H1 (cell line): Measurements from ENCODE around the gene CEP97. TPM values are rescaled to one million over a fixed set of nuclear protein-coding genes. Genes with fewer than 3 reads are reported as not detected.
A peak's percentile ranks its signal among the peaks of the same experiment; 100 is the strongest.
"Not testable (repeated sequence)": the region's sequence is repeated elsewhere in the genome, so short reads cannot be mapped to it uniquely, and the experiment has no call there.

Experiments
- CTCF ChIA-PET: fragments of 300-600 bp; sonication (Branson Sonifier 250); formaldehyde crosslinking; loops from one replicate; lab custom pipeline; 2021; ENCODE audit not compliant: partially characterized antibody; lab: Charles Lee
- POLR2A ChIA-PET: fragments of 300-600 bp; sonication (Branson Sonifier 250); formaldehyde crosslinking; loops from one replicate; lab custom pipeline; 2021; ENCODE audit warnings: inconsistent platforms; ENCODE audit not compliant: partially characterized antibody; lab: Charles Lee
- DNase-seq, 2 experiments: peaks; one replicate each; pipeline versions ENCODE4 v3.0.0 to v3.0.0-alpha.2; 2010 to 2022; ENCODE audit warnings: low spot score in 2 of 2, low read depth in 1 of 2, mixed read lengths in 1 of 2
- FAIRE-seq: peaks from 2 replicates; lab custom pipeline; 2011; peaks lifted over from hg19 to GRCh38; lab: Jason Lieb, UNC
- H2AFZ ChIP-seq: 2 replicates; pipeline ENCODE4 v1.8.1; 2012; ENCODE audit warnings: low read length, inconsistent platforms
- H2AK5ac ChIP-seq: 2 replicates; pipeline ENCODE4 v1.6.1; 2013; ENCODE audit warnings: low read depth, low read length
- H2BK120ac ChIP-seq: replicated peaks from 2 replicates; pipeline ENCODE3; 2013; ENCODE audit warnings: low read depth, low read length, inconsistent platforms
- H2BK12ac ChIP-seq: 2 replicates; pipeline ENCODE4 v1.6.1; 2013; ENCODE audit warnings: low read depth, low read length
- H2BK15ac ChIP-seq: 2 replicates; pipeline ENCODE4 v1.6.1; 2013; ENCODE audit warnings: low read length
- H2BK20ac ChIP-seq: 2 replicates; pipeline ENCODE4 v1.6.1; 2013; ENCODE audit warnings: low read length
- H2BK5ac ChIP-seq: 2 replicates; pipeline ENCODE4 v1.6.1; 2013; ENCODE audit warnings: low read depth, low read length
- H3K14ac ChIP-seq: 2 replicates; pipeline ENCODE4 v1.6.1; 2013; ENCODE audit warnings: inconsistent platforms; ENCODE audit not compliant: insufficient read length
- H3K18ac ChIP-seq: 2 replicates; pipeline ENCODE4 v1.6.1; 2013; ENCODE audit warnings: low read length; ENCODE audit errors: extremely low read depth
- H3K23ac ChIP-seq: 2 replicates; pipeline ENCODE4 v1.6.1; 2013; ENCODE audit warnings: inconsistent platforms; ENCODE audit not compliant: insufficient read length
- H3K23me2 ChIP-seq: 2 replicates; pipeline ENCODE4 v1.6.1; 2013; ENCODE audit warnings: low read depth, low read length
- H3K27ac ChIP-seq: 2 replicates; pipeline ENCODE4 v1.6.1; 2011; ENCODE audit warnings: low read depth, low read length, inconsistent platforms
- H3K27me3 ChIP-seq, 4 experiments: replicated peaks in 1 of 4; 1 replicate in 1 of 4; 2 replicates in 3 of 4; pipeline versions ENCODE4 v1.6.1 to v1.8.1; 2011 to 2013; ENCODE audit warnings: low read length in 3 of 4, mild to moderate bottlenecking in 3 of 4, inconsistent platforms in 2 of 4, mixed read lengths in 2 of 4, moderate library complexity in 1 of 4; ENCODE audit not compliant: control insufficient read depth in 3 of 4, insufficient read depth in 3 of 4; ENCODE audit errors: extremely low read depth in 1 of 4
- H3K36me3 ChIP-seq, 4 experiments: 2 replicates each; pipeline versions ENCODE4 v1.6.1 to v1.8.1; 2011 to 2013; ENCODE audit warnings: mild to moderate bottlenecking in 4 of 4, low read length in 3 of 4, moderate library complexity in 2 of 4, control low read depth in 1 of 4, inconsistent platforms in 1 of 4; ENCODE audit not compliant: insufficient read depth in 4 of 4, control insufficient read depth in 2 of 4
- H3K4ac ChIP-seq: replicated peaks from 2 replicates; pipeline ENCODE3; 2013; ENCODE audit warnings: low read length, low read depth, mixed read lengths, inconsistent platforms; ENCODE audit not compliant: insufficient read length
- H3K4me1 ChIP-seq, 4 experiments: replicated peaks in 1 of 4; 1 replicate in 1 of 4; 2 replicates in 3 of 4; pipeline versions ENCODE4 v1.6.1 to v1.8.1; 2011 to 2013; ENCODE audit warnings: low read length in 3 of 4, inconsistent platforms in 2 of 4, mixed read lengths in 1 of 4; ENCODE audit not compliant: insufficient read depth in 4 of 4, control insufficient read depth in 3 of 4
- H3K4me2 ChIP-seq, 2 experiments: 2 replicates each; pipeline versions ENCODE4 v1.6.1 to v1.8.1; 2011 to 2013; ENCODE audit warnings: low read depth in 2 of 2, low read length in 2 of 2, control low read depth in 1 of 2, inconsistent platforms in 1 of 2, mild to moderate bottlenecking in 1 of 2; ENCODE audit not compliant: insufficient read depth in 1 of 2
- H3K4me3 ChIP-seq, 4 experiments: fragments of 200-600, 300-600 bp in 1 of 4; sonication (generic), shearing (Covaris generic), sonication (Bioruptor Twin) in 1 of 4; 2 replicates each; pipeline versions ENCODE4 v1.5.1 to v1.8.1; 2011 to 2016; ENCODE audit warnings: low read length in 4 of 4, low read depth in 3 of 4, control low read depth in 2 of 4, inconsistent platforms in 2 of 4, mild to moderate bottlenecking in 2 of 4, mixed read lengths in 1 of 4, moderate library complexity in 1 of 4; ENCODE audit not compliant: insufficient read depth in 2 of 4; ENCODE audit errors: extremely low read depth in 1 of 4
- H3K56ac ChIP-seq: replicated peaks from 2 replicates; pipeline ENCODE3; 2013; ENCODE audit warnings: low read depth, mild to moderate bottlenecking, mixed read lengths, low read length, inconsistent platforms; ENCODE audit not compliant: insufficient read length
- H3K79me1 ChIP-seq: 2 replicates; pipeline ENCODE4 v1.6.1; 2013; ENCODE audit warnings: low read depth, low read length, control low read depth
- H3K79me2 ChIP-seq, 2 experiments: 2 replicates each; pipeline versions ENCODE4 v1.6.1 to v1.8.1; 2012 to 2013; ENCODE audit warnings: low read length in 2 of 2, mild to moderate bottlenecking in 2 of 2, inconsistent platforms in 1 of 2; ENCODE audit not compliant: insufficient read depth in 2 of 2, control insufficient read depth in 1 of 2
- H3K9ac ChIP-seq, 4 experiments: replicated peaks in 1 of 4; 1 replicate in 1 of 4; 2 replicates in 3 of 4; pipeline versions ENCODE4 v1.6.1 to v1.8.1; 2011 to 2013; ENCODE audit warnings: low read depth in 3 of 4, low read length in 3 of 4, control low read depth in 2 of 4, mild to moderate bottlenecking in 2 of 4, moderate library complexity in 2 of 4, inconsistent platforms in 1 of 4; ENCODE audit errors: extremely low read depth in 1 of 4
- H3K9me3 ChIP-seq, 2 experiments: 2 replicates each; pipeline versions ENCODE4 v1.6.1 to v1.8.1; 2012 to 2013; ENCODE audit warnings: mild to moderate bottlenecking in 2 of 2, moderate library complexity in 2 of 2, control low read depth in 1 of 2, inconsistent platforms in 1 of 2, low read depth in 1 of 2, low read length in 1 of 2, mixed read lengths in 1 of 2; ENCODE audit not compliant: insufficient read depth in 2 of 2
- H4K20me1 ChIP-seq, 2 experiments: replicated peaks in 1 of 2; 2 replicates each; pipeline versions ENCODE3 to v1.8.1; 2011 to 2013; ENCODE audit warnings: inconsistent platforms in 2 of 2, low read length in 2 of 2, mild to moderate bottlenecking in 1 of 2; ENCODE audit not compliant: insufficient read depth in 2 of 2, control insufficient read depth in 1 of 2
- H4K5ac ChIP-seq: 2 replicates; pipeline ENCODE4 v1.6.1; 2013; ENCODE audit warnings: low read length, low read depth, mixed read lengths, inconsistent platforms; ENCODE audit not compliant: insufficient read length
- H4K8ac ChIP-seq: 2 replicates; pipeline ENCODE4 v1.8.0; 2013; ENCODE audit warnings: mild to moderate bottlenecking, moderate library complexity, low read length, inconsistent platforms; ENCODE audit not compliant: insufficient read depth; ENCODE audit errors: extremely low read depth
- H4K91ac ChIP-seq: replicated peaks from 2 replicates; pipeline ENCODE3; 2013; ENCODE audit warnings: low read length, mixed read lengths, inconsistent platforms; ENCODE audit not compliant: insufficient read length
- WGBS, 2 experiments: shearing (Covaris generic) in 1 of 2; methylation state at CpG; one replicate each; pipeline versions ENCODE4 v1.1.6 to v1.1.7; 2013 to 2015; ENCODE audit warnings: low lambda C conversion rate in 2 of 2, mixed read lengths in 2 of 2, inconsistent platforms in 1 of 2, low coverage in 1 of 2, missing lambda C conversion rate in 1 of 2; ENCODE audit not compliant: insufficient replicate concordance in 2 of 2, insufficient coverage in 1 of 2, insufficient read length in 1 of 2; ENCODE audit errors: extremely low coverage in 1 of 2, missing lambda C conversion rate in 1 of 2; 5-methylcytosine and 5-hydroxymethylcytosine counted together
- polyA plus RNA-seq, 7 experiments: library from polyadenylated mRNA; depleted of rRNA in 3 of 7; stranded (reverse) in 5 of 7; unstranded in 2 of 7; fragments of >200 nt in 5 of 7; fragments of 200-250 nt in 2 of 7; gene quantifications; 1 replicate in 5 of 7; 2 replicates in 1 of 7; 4 replicates in 1 of 7; pipeline versions ENCODE4 v1.2.1 to v1.2.3, GENCODE V29; 2011 to 2013; ENCODE audit warnings: missing spikeins in 2 of 7, mixed read lengths in 2 of 7
- total RNA-seq: library from RNA; stranded (reverse); fragmentation: NEBNext Ultra II Directional; extraction: Animal tissue kit (Norgen Biotek cat#: 25700); gene quantifications from 2 replicates; pipeline ENCODE4 v1.2.1, GENCODE V29; 2021

Gene CEP97
- total and polyA plus RNA-seq, 2 of the 8 experiments (the other 6 are each of a cell fraction or from before 2014, with no cell fraction given), result 1.6 to 13.2 TPM

DNA sequence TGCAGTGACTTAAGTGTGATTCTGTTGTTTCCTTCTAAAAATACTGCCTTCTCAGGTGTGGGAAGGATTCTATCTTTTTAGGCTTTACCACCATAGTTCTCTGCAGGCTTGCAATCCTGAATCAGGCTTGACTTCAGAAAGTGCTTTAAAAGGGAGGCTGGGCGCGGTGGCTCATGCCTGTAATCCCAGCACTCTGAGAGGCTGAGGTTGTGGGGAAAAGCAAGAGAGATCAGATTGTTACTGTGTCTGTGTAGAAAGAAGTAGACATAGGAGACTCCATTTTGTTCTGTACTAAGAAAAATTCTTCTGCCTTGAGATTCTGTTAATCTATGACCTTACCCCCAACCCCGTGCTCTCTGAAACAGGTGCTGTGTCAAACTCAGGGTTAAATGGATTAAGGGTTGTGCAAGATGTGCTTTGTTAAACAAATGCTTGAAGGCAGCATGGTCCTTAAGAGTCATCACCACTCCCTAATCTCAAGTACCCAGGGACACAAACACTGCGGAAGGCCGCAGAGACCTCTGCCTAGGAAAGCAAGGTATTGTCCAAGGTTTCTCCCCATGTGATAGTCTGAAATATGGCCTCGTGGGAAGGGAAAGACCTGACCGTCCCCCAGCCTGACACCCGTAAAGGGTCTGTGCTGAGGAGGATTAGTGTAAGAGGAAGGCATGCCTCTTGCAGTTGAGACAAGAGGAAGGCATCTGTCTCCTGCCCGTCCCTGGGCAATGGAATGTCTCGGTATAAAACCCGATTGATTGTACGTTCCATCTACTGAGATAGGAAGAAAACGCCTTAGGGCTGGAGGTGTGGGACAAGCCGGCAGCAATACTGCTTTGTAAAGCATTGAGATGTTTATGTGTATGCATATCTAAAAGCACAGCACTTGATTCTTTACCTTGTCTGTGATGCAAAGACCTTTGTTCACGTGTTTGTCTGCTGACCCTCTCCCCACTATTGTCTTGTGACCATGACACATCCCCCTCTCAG is 32.4 kb upstream of the CEP97 start:
- not testable (repeated sequence) for H4K8ac ChIP-seq, H3K23ac ChIP-seq, H3K4me1 ChIP-seq, H3K9me3 ChIP-seq, H2AK5ac ChIP-seq, H3K79me2 ChIP-seq, FAIRE-seq, H3K27ac ChIP-seq, H3K27me3 ChIP-seq, H3K79me1 ChIP-seq, H3K56ac ChIP-seq, H3K14ac ChIP-seq, H2BK5ac ChIP-seq, H2AFZ ChIP-seq, H3K4ac ChIP-seq, H3K36me3 ChIP-seq, H3K23me2 ChIP-seq, H3K18ac ChIP-seq, H4K20me1 ChIP-seq, H2BK12ac ChIP-seq, H2BK20ac ChIP-seq, DNase-seq, H2BK15ac ChIP-seq, H4K91ac ChIP-seq, H3K9ac ChIP-seq
- peak overlapping the region; percentile 21 for H2BK120ac ChIP-seq
- H4K5ac ChIP-seq, result peak overlapping the region; percentile 6
- WGBS, 2 experiments, result 58% methylated on average over 12 of the region's 15 CpGs; no CpG with 5 or more reads in 1 of the 2 experiments
- peak overlapping the region in 1 of 2 experiments; percentile 44; a peak in 2 of 4 replicates for H3K4me2 ChIP-seq
- CTCF ChIA-PET, result interaction anchor here (1.2 to 3.4 kb wide), 7 partner anchors 12 to 33 kb away, joined by 3 to 14 read pairs (median 5); partner anchors contain the start of gene ZBTB11
- POLR2A ChIA-PET, result interaction anchor here (0.8 to 12.8 kb wide), 5 partner anchors 12 to 33 kb away, joined by 3 to 308 read pairs (median 4); partner anchors contain the start of gene ZBTB11
- peak overlapping the region in 1 of 4 experiments; percentile 11; a peak in 1 of 8 replicates for H3K4me3 ChIP-seq
